Vagina (tissue), 2 donors: ENCODE results near the gene STXBP6. TPM values are rescaled to one million over a fixed set of nuclear protein-coding genes. Genes with fewer than 3 reads are reported as not detected.

Experiments used
- DNase-seq, 2 donors: peaks; one replicate each; pipeline ENCODE4 v3.0.0-alpha.2; 2017; ENCODE audit errors: extremely low spot score in 2 of 2
- H3K27ac ChIP-seq: fragments of 200-600 bp; sonication (generic); one replicate; pipeline ENCODE4 v1.5.1; 2019
- H3K27me3 ChIP-seq: fragments of 200-600 bp; sonication (generic); one replicate; pipeline ENCODE4 v1.5.1; 2019
- H3K36me3 ChIP-seq, 2 donors: fragments of 200-600 bp; sonication (generic); one replicate each; pipeline ENCODE4 v1.5.1; 2017 to 2019
- H3K4me1 ChIP-seq: fragments of 200-600 bp; sonication (generic); one replicate; pipeline ENCODE4 v1.5.1; 2019
- H3K4me3 ChIP-seq, 2 donors: fragments of 200-600 bp; sonication (generic); 1 replicate in 1 of 2; 2 replicates in 1 of 2; pipeline ENCODE4 v1.5.1; 2016 to 2019
- H3K9me3 ChIP-seq: fragments of 200-600 bp; sonication (generic); one replicate; pipeline ENCODE4 v1.5.1; 2019
- POLR2A ChIP-seq, 2 donors: fragments of 450-650 bp; IDR thresholded peaks; one replicate each; pipeline ENCODE4 v1.6.1; 2017; ENCODE audit warnings: antibody characterized with exemption in 2 of 2, mild to moderate bottlenecking in 2 of 2, moderate library complexity in 2 of 2
- POLR2AphosphoS5 ChIP-seq, 2 donors: sonication (generic); formaldehyde crosslinking; IDR thresholded peaks; one replicate each; pipeline ENCODE4 v1.9.0; 2017; ENCODE audit warnings: antibody characterized with exemption in 2 of 2, mild to moderate bottlenecking in 2 of 2, low read depth in 1 of 2; ENCODE audit not compliant: insufficient read depth in 1 of 2
- intact Hi-C: fragments of 100-400 bp; cut with DNase I; formaldehyde crosslinking; loops from one replicate; pipeline ENCODE4 v1.15.1; 2023
- total RNA-seq: library from RNA; depleted of rRNA; stranded (reverse); fragments of >200 nt; gene quantifications from one replicate; pipeline ENCODE4 v1.2.3, GENCODE V29; 2016
- TF ChIP-seq, protein P1 (sequence below), 3 experiments: fragments of 450-650 bp in 2 of 3; fragments of 200-600 bp in 1 of 3; sonication (generic) in 1 of 3; IDR thresholded peaks; one replicate each; pipeline ENCODE4 v1.5.1; 2017 to 2019; ENCODE audit warnings: antibody characterized with exemption in 3 of 3, mild to moderate bottlenecking in 2 of 3, moderate library complexity in 2 of 3

STXBP6 gene
- total RNA-seq, 1 donor from 2014 or later = 4.4 TPM

DNA sequence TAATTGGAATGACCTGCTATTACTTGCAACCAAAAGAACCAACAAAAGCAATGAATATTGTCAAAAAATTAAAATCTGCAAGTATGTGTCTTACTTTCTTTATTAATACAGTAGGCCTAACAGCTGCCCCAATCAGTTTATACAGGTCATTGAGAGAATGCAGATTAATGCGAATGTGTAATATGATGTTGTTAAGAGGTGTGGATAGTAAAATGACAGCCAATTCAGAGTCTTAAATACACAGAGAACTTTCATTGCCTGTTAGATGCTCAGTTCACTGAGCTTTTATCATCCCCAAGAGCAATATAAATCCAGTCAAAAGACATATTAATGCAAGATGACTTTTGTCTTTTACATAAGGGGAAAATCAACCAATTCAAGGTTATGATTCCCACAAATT lies 58.7 kb downstream of the STXBP6 start:
- Histone ChIP-seq H3K9me3 (no peaks in the 10 kb centered on the region), H3K36me3 (no peaks in the 10 kb centered on the region), H3K27me3 (no peaks in the 10 kb centered on the region), H3K4me1 (no peaks in the 10 kb centered on the region), H3K27ac (no peak overlapping the region), H3K4me3 (no peak overlapping the region)
- DNase-seq = no peak
- intact Hi-C loops = no loop called here
- TF ChIP-seq POLR2A (IDR thresholded peaks at IDR 0.05) = no peak
- TF ChIP-seq, protein P1, sequence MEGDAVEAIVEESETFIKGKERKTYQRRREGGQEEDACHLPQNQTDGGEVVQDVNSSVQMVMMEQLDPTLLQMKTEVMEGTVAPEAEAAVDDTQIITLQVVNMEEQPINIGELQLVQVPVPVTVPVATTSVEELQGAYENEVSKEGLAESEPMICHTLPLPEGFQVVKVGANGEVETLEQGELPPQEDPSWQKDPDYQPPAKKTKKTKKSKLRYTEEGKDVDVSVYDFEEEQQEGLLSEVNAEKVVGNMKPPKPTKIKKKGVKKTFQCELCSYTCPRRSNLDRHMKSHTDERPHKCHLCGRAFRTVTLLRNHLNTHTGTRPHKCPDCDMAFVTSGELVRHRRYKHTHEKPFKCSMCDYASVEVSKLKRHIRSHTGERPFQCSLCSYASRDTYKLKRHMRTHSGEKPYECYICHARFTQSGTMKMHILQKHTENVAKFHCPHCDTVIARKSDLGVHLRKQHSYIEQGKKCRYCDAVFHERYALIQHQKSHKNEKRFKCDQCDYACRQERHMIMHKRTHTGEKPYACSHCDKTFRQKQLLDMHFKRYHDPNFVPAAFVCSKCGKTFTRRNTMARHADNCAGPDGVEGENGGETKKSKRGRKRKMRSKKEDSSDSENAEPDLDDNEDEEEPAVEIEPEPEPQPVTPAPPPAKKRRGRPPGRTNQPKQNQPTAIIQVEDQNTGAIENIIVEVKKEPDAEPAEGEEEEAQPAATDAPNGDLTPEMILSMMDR (IDR thresholded peaks at IDR 0.05) = no peak
- no peak for TF ChIP-seq POLR2AphosphoS5 (IDR thresholded peaks at IDR 0.05; ENCODE audit: insufficient read depth in 1 of 2, low read depth in 1 of 2)

DNA sequence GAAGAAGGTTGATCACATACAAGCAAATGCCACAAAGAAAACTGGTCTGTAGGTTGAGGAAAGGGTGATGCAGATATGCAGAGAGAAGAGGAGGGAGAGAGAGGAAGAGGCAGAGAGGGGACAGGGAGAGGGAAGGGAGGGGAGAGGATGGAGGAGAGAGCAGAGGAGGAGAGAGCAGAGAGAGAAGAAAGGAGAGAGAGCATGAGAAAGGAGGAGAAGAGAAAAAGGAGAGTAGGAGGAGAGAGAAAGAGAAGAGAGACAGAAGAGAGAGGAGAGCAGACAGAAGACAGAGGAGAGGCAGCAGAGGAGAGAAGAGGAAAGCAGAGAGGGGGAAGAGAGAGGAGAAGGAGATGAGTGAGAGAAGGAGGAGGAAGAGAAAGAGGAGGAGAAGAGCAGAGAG lies 59.2 kb downstream of the STXBP6 start:
- TF ChIP-seq, protein P1 (IDR thresholded peaks at IDR 0.05) = no peak
- TF ChIP-seq POLR2AphosphoS5 (IDR thresholded peaks at IDR 0.05; ENCODE audit: insufficient read depth in 1 of 2, low read depth in 1 of 2) (no peak), POLR2A (IDR thresholded peaks at IDR 0.05) (no peak)

GRCh38 chr14:24990050-24990449 lies 59.9 kb downstream of the STXBP6 start:
- Histone ChIP-seq H3K9me3 (no peaks in the 10 kb centered on the region), H3K36me3 (no peaks in the 10 kb centered on the region), H3K27me3 (no peaks in the 10 kb centered on the region), H3K27ac (no peak overlapping the region), H3K4me3 (no peak overlapping the region), H3K4me1 (peaks cover 7% of the 10 kb centered on the region)
- TF ChIP-seq, protein P1 (IDR thresholded peaks at IDR 0.05) = no peak
- TF ChIP-seq POLR2AphosphoS5 (IDR thresholded peaks at IDR 0.05; ENCODE audit: insufficient read depth in 1 of 2, low read depth in 1 of 2) = no peak
- TF ChIP-seq POLR2A (IDR thresholded peaks at IDR 0.05) = no peak
- intact Hi-C loops = no loop called here
- DNase-seq = no peak

More for the DNA sequence above, 59.2 kb downstream of the STXBP6 start:
- Histone ChIP-seq H3K4me3 (no peak overlapping the region), H3K4me1 (no peaks in the 10 kb centered on the region), H3K36me3 (no peaks in the 10 kb centered on the region), H3K9me3 (no peaks in the 10 kb centered on the region), H3K27me3 (no peaks in the 10 kb centered on the region), H3K27ac (no peak overlapping the region)
- no peak for DNase-seq
- intact Hi-C loops = no loop called here

DNA sequence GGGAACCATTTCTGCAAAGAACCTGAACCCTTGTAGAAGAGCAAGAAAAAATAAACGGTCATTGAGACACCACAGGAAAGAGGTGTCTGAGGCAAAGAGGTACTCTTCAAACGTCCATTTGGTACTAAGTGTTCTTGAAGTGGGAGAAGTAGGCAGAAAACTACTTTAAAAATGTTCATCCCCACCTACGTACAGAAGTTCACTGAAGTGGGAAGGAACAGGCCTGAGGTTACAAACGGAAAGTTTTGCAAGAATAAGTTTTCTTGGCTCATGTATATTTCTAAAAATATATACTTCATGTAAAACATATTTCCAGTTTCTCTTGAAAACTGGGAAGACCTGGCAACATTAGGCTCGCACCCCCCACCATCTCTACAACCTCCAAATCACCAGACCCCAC lies 61.2 kb downstream of the STXBP6 start:
- Histone ChIP-seq H3K27me3 (no peaks in the 10 kb centered on the region), H3K27ac (no peak overlapping the region), H3K4me3 (no peak overlapping the region), H3K36me3 (no peaks in the 10 kb centered on the region), H3K4me1 (peaks cover 8% of the 10 kb centered on the region), H3K9me3 (no peaks in the 10 kb centered on the region)
- no peak for TF ChIP-seq POLR2A (IDR thresholded peaks at IDR 0.05)
- intact Hi-C loops = no loop called here
- DNase-seq = no peak

GRCh38 chr14:24986206-24986893 lies 63.6 kb downstream of the STXBP6 start:
- H3K36me3 ChIP-seq = no peaks in the 10 kb centered on the region
- no peak overlapping the region for H3K4me3 ChIP-seq
- TF ChIP-seq, protein P1 (IDR thresholded peaks at IDR 0.05) = no peak
- no peak for TF ChIP-seq POLR2A (IDR thresholded peaks at IDR 0.05)
- no peak for TF ChIP-seq POLR2AphosphoS5 (IDR thresholded peaks at IDR 0.05; ENCODE audit: insufficient read depth in 1 of 2, low read depth in 1 of 2)
- no peak overlapping the region for H3K27ac ChIP-seq
- intact Hi-C loops = no loop called here
- H3K27me3 ChIP-seq = no peaks in the 10 kb centered on the region
- no peak for DNase-seq
- H3K9me3 ChIP-seq = no peaks in the 10 kb centered on the region
- peaks cover 14% of the 10 kb centered on the region for H3K4me1 ChIP-seq
